ENCODE measurements around the gene C2CD3. TPM values are rescaled to one million over a fixed set of nuclear protein-coding genes. Genes with fewer than 3 reads are reported as not detected.
"Not testable (repeated sequence)": the region's sequence is repeated elsewhere in the genome, so short reads cannot be mapped to it uniquely, and the experiment has no call there.

Gene C2CD3
- polyA plus RNA-seq, 3 donors, result 0.87 to 12.1 (median 2.9) TPM

DNA sequence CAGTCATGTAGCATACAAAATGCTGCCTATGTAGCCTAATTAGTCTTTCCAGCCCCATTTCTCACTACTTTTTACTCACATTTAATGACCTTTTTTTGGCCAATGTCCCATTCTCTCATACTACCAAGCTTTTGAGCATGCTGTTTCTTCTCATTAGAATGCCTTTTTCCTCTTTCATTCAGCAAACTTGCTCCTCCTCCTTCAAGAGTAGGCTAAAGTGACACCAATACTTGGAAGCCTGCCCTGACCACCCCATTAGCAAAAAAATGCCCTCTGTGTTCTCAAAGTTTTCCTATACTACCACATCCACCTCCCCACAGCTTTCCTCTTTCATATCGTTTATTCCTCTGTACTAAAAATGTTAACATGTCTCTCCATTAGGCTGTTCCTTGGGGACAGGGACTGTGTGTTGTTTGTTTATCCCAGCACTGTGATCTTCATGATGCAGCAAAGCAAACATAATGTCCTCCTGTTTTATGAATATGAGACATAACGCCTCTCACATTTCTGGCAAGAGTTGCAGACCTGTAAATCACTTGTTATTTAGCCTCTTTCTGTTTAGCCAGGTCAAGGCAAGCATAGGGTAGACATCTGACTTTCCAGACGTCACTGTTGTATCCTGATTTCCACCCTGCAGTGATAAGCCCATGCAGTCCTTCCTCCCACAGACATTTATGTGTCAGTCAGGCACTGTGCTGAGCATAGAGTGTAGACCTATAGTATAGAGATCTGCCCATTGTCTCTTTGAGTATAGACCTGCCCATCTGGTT, 99.9 kb downstream of the C2CD3 start:
- no peak overlapping the region for H3K4me3 ChIP-seq (replicated peaks in 1 of 3; ENCODE audit: low read depth in 2 of 3, low read length in 3 of 3)
- Mint-ChIP-seq H3K36me3 (peaks cover 61 to 65% of the 10 kb centered on the region in 2 donors), H3K27ac (no peak overlapping the region), H3K9me3 (peaks cover 0 to 2% (median 0%) of the 10 kb centered on the region in 7 donors), H3K4me3 (no peak overlapping the region), H3K27me3 (ENCODE audit: low read depth in 3 of 3) (peaks cover 0 to 2% (median 0%) of the 10 kb centered on the region in 3 donors), H3K4me1 (no peaks in the 10 kb centered on the region)
- no peak overlapping the region for H2AFZ ChIP-seq (ENCODE audit: insufficient read depth, low read depth, low read length, poor library complexity, severe bottlenecking)
- H3K79me2 ChIP-seq (ENCODE audit: insufficient read depth, low read length), result no peaks in the 10 kb centered on the region
- no peak for DNase-seq
- H3K4me2 ChIP-seq (replicated peaks; ENCODE audit: extremely low read depth, low read length, poor library complexity, severe bottlenecking), result no peak overlapping the region
- H3K27ac ChIP-seq (ENCODE audit: low read depth in 1 of 2, low read length in 2 of 2), result no peak overlapping the region
- no peaks in the 10 kb centered on the region for H3K9me3 ChIP-seq (replicated peaks in 1 of 2; ENCODE audit: control insufficient read depth in 1 of 2, insufficient read depth in 1 of 2, low read length in 2 of 2)
- H3K36me3 ChIP-seq (replicated peaks in 1 of 2; ENCODE audit: control insufficient read depth in 1 of 2, insufficient read depth in 2 of 2, low read length in 2 of 2), result peaks cover 31 to 71% of the 10 kb centered on the region in 2 donors
- H3K9ac ChIP-seq (ENCODE audit: insufficient read depth, low read length, poor library complexity, severe bottlenecking), result no peak overlapping the region
- TF ChIP-seq, protein P1, sequence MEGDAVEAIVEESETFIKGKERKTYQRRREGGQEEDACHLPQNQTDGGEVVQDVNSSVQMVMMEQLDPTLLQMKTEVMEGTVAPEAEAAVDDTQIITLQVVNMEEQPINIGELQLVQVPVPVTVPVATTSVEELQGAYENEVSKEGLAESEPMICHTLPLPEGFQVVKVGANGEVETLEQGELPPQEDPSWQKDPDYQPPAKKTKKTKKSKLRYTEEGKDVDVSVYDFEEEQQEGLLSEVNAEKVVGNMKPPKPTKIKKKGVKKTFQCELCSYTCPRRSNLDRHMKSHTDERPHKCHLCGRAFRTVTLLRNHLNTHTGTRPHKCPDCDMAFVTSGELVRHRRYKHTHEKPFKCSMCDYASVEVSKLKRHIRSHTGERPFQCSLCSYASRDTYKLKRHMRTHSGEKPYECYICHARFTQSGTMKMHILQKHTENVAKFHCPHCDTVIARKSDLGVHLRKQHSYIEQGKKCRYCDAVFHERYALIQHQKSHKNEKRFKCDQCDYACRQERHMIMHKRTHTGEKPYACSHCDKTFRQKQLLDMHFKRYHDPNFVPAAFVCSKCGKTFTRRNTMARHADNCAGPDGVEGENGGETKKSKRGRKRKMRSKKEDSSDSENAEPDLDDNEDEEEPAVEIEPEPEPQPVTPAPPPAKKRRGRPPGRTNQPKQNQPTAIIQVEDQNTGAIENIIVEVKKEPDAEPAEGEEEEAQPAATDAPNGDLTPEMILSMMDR (IDR thresholded peaks at IDR 0.05), result no peak
- no peaks in the 10 kb centered on the region for H3K27me3 ChIP-seq (ENCODE audit: control insufficient read depth in 2 of 2, insufficient read depth in 2 of 2, low read length in 2 of 2)
- H3K4me1 ChIP-seq (ENCODE audit: control insufficient read depth in 1 of 2, insufficient read depth in 2 of 2, low read length in 2 of 2), result no peaks in the 10 kb centered on the region
- intact Hi-C loops (cut with micrococcal nuclease), result no loop called here
- 90% methylated on average over 2 of the region's 3 CpGs for WGBS (ENCODE audit: insufficient coverage)
- no peaks in the 10 kb centered on the region for H4K20me1 ChIP-seq (ENCODE audit: insufficient read depth, low read length)

DNA sequence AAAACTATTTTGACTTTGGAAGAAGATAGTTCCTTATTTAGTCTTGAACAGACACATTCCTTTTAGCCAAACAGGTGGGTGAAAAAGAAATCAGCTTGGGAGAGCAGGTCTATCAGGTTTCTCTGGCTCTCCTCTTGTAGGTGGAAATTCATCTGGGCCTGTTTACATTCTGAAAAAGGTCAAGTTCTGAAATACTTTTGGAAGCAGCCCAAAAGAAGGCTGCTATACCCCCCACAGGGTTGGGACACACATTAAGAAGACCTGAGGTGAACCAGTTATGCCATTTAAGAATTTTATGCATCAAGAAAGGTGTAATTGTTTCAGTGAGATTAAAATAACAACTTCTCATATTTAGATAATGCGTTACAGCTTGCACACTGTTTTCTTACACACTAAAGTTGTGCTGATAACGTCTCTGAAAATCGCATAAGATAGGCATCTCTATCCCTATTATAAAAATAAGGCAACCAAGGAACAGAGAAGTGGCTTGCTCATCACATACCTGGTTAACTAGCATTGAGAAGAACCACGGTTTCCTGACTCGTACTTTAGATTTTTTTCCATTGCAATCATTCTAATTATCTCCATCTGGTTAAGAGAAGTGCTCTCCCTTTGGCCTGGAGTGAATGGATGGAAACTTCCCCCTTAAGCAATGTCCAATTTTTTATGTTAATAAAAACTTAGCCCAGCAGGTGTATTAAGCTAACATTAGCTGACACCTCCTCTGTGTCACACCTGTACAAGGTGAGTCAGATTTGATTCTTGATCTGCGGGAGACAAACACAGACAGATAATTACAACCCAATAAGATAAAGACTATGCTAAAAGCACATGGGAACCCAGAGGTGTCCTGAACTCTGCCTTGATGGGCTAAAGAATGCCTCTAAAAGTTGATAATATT, 101.4 kb downstream of the C2CD3 start:
- Histone ChIP-seq H3K4me2 (replicated peaks; ENCODE audit: extremely low read depth, low read length, poor library complexity, severe bottlenecking) (no peak overlapping the region), H3K27me3 (ENCODE audit: control insufficient read depth in 2 of 2, insufficient read depth in 2 of 2, low read length in 2 of 2) (no peaks in the 10 kb centered on the region), H3K4me1 (ENCODE audit: control insufficient read depth in 1 of 2, insufficient read depth in 2 of 2, low read length in 2 of 2) (no peaks in the 10 kb centered on the region), H3K4me3 (replicated peaks in 1 of 3; ENCODE audit: low read depth in 2 of 3, low read length in 3 of 3) (no peak overlapping the region), H4K20me1 (ENCODE audit: insufficient read depth, low read length) (no peaks in the 10 kb centered on the region), H3K79me2 (ENCODE audit: insufficient read depth, low read length) (no peaks in the 10 kb centered on the region), H3K27ac (ENCODE audit: low read depth in 1 of 2, low read length in 2 of 2) (no peak overlapping the region), H3K36me3 (replicated peaks in 1 of 2; ENCODE audit: control insufficient read depth in 1 of 2, insufficient read depth in 2 of 2, low read length in 2 of 2) (peaks cover 30 to 61% of the 10 kb centered on the region in 2 donors), H3K9ac (ENCODE audit: insufficient read depth, low read length, poor library complexity, severe bottlenecking) (no peak overlapping the region), H3K9me3 (replicated peaks in 1 of 2; ENCODE audit: control insufficient read depth in 1 of 2, insufficient read depth in 1 of 2, low read length in 2 of 2) (no peaks in the 10 kb centered on the region), H2AFZ (ENCODE audit: insufficient read depth, low read depth, low read length, poor library complexity, severe bottlenecking) (no peak overlapping the region)
- Mint-ChIP-seq H3K27ac (no peak overlapping the region), H3K27me3 (ENCODE audit: low read depth in 3 of 3) (peaks cover 0 to 2% (median 0%) of the 10 kb centered on the region in 3 donors), H3K4me3 (no peak overlapping the region), H3K4me1 (no peaks in the 10 kb centered on the region), H3K9me3 (peaks cover 0 to 2% (median 0%) of the 10 kb centered on the region in 7 donors), H3K36me3 (peaks cover 59 to 66% of the 10 kb centered on the region in 2 donors)
- no peak for DNase-seq
- intact Hi-C loops (cut with micrococcal nuclease), result no loop called here
- TF ChIP-seq, protein P1 (IDR thresholded peaks at IDR 0.05), result no peak
- WGBS (ENCODE audit: insufficient coverage), result 100% methylated on average over 1 of the region's 6 CpGs

DNA sequence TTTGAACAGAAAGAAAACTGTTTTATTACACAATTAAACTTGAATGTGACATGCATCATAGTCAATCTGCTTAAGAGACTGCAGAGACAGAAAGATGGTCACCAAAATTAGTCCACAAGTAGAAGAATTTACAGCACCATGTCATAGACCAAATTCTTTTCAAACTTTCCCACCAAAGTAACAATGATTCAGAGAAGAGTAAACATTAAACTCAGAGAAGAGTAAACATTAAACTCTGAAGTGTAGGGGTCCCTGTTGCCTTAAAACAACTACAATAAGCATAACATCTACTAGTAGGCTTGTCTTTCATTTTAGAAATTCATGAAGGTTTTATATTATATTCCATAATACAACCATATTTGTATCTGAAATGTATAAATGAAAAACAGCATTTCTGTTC, 104.1 kb downstream of the C2CD3 start:
- H3K27ac Mint-ChIP-seq, result peak overlapping the region in 1 of 7 donors; percentile 46
- not testable (repeated sequence) for H3K4me2 ChIP-seq (replicated peaks; ENCODE audit: extremely low read depth, low read length, poor library complexity, severe bottlenecking)

More for the DNA sequence above, 104.1 kb downstream of the C2CD3 start:
- H3K9me3 ChIP-seq (replicated peaks in 1 of 2; ENCODE audit: control insufficient read depth in 1 of 2, insufficient read depth in 1 of 2, low read length in 2 of 2); H3K9me3 Mint-ChIP-seq; H3K4me1 ChIP-seq (ENCODE audit: control insufficient read depth in 1 of 2, insufficient read depth in 2 of 2, low read length in 2 of 2); H3K79me2 ChIP-seq (ENCODE audit: insufficient read depth, low read length); intact Hi-C loops (cut with micrococcal nuclease); H3K9ac ChIP-seq (ENCODE audit: insufficient read depth, low read length, poor library complexity, severe bottlenecking); H3K4me3 Mint-ChIP-seq; H4K20me1 ChIP-seq (ENCODE audit: insufficient read depth, low read length); H3K27ac ChIP-seq (ENCODE audit: low read depth in 1 of 2, low read length in 2 of 2); H3K4me1 Mint-ChIP-seq; H2AFZ ChIP-seq (ENCODE audit: insufficient read depth, low read depth, low read length, poor library complexity, severe bottlenecking); H3K27me3 ChIP-seq (ENCODE audit: control insufficient read depth in 2 of 2, insufficient read depth in 2 of 2, low read length in 2 of 2); H3K27me3 Mint-ChIP-seq (ENCODE audit: low read depth in 3 of 3); H3K4me3 ChIP-seq (replicated peaks in 1 of 3; ENCODE audit: low read depth in 2 of 3, low read length in 3 of 3); DNase-seq: not testable (repeated sequence)
- H3K36me3 ChIP-seq (replicated peaks in 1 of 2; ENCODE audit: control insufficient read depth in 1 of 2, insufficient read depth in 2 of 2, low read length in 2 of 2), result peaks cover 14 to 34% of the 10 kb centered on the region in 2 donors
- peaks cover 45 to 51% of the 10 kb centered on the region in 2 donors for H3K36me3 Mint-ChIP-seq

Data from CD14-positive monocyte (primary cell).